NCI-H1092 (cell line): ENCODE results near the gene ISG15.
"Not testable (repeated sequence)": the region's sequence is repeated elsewhere in the genome, so short reads cannot be mapped to it uniquely, and the experiment has no call there.

ENCODE experiments used
- DNase-seq: peaks from one replicate; lab custom pipeline; 2025; lab: John Stamatoyannopoulos, UW

The ISG15 gene

GRCh38 chr1:995665-996633, 17.3 kb upstream of the ISG15 start:
- DNase-seq = no peak

GRCh38 chr1:996851-997712, 16.2 kb upstream of the ISG15 start:
- no peak for DNase-seq

- no peak for DNase-seq
Measured at GRCh38 chr1:997713-997992, 15.6 kb upstream of the ISG15 start.

- no peak for DNase-seq
Measured at GRCh38 chr1:997993-998744, 15.1 kb upstream of the ISG15 start.

- DNase-seq = no peak
Measured at GRCh38 chr1:998745-998994, 14.6 kb upstream of the ISG15 start.

GRCh38 chr1:998995-999724, 14.1 kb upstream of the ISG15 start:
- no peak for DNase-seq

GRCh38 chr1:999725-1000356, 13.5 kb upstream of the ISG15 start, which contains the start of gene HES4:
HES4 (minus strand) TSS chr1:1000097; CDS start chr1:999973, 124 bp downstream.
- no peak for DNase-seq

GRCh38 chr1:1000357-1001056, 12.8 kb upstream of the ISG15 start:
- DNase-seq = no peak

GRCh38 chr1:1001057-1001783, 12.1 kb upstream of the ISG15 start:
- no peak for DNase-seq

- no peak for DNase-seq
Measured at GRCh38 chr1:1003618-1004419, 9.5 kb upstream of the ISG15 start.

GRCh38 chr1:1004420-1004779, 8.9 kb upstream of the ISG15 start:
- no peak for DNase-seq

- DNase-seq = no peak
Measured at GRCh38 chr1:1004780-1005697, 8.3 kb upstream of the ISG15 start.

- no peak for DNase-seq
Measured at GRCh38 chr1:1005774-1006304, 7.5 kb upstream of the ISG15 start.

GRCh38 chr1:1006305-1007159, 6.8 kb upstream of the ISG15 start:
- no peak for DNase-seq

- DNase-seq = not testable (repeated sequence)
Measured at GRCh38 chr1:1010131-1010530, 3.2 kb upstream of the ISG15 start.

- DNase-seq = no peak
Measured at GRCh38 chr1:1011396-1011949, 1.8 kb upstream of the ISG15 start.

- not testable (repeated sequence) for DNase-seq
Measured at GRCh38 chr1:1012736-1013104, 577 bp upstream of the ISG15 start.
